Activated CD4-positive, alpha-beta T cell treated with anti-CD3 and anti-CD28 coated beads, Interleukin-2, amount 50 U/mL, for 4 hours (primary cell): Measurements from ENCODE around the gene UBTD1.
"Not testable (repeated sequence)": the region's sequence is repeated elsewhere in the genome, so short reads cannot be mapped to it uniquely, and the experiment has no call there.

Source experiments
- DNase-seq, 2 experiments: peaks; one replicate each; pipeline ENCODE4 v3.0.0-alpha.2; 2020

The UBTD1 gene

GRCh38 chr10:97517096-97517750 lies 18.5 kb downstream of the UBTD1 start:
- no peak for DNase-seq

- no peak for DNase-seq
These were observed 19.1 kb downstream of the UBTD1 start for GRCh38 chr10:97517778-97518300.

- DNase-seq, result no peak
These were observed 19.7 kb downstream of the UBTD1 start for GRCh38 chr10:97518301-97519043.

GRCh38 chr10:97519342-97519741 lies 20.6 kb downstream of the UBTD1 start:
- DNase-seq, result no peak

GRCh38 chr10:97520520-97520919 lies 21.8 kb downstream of the UBTD1 start:
- no peak for DNase-seq

- no peak for DNase-seq
These were observed 22.4 kb downstream of the UBTD1 start for GRCh38 chr10:97520978-97521761.

- DNase-seq, result no peak
These were observed 23.3 kb downstream of the UBTD1 start for GRCh38 chr10:97522071-97522470.

GRCh38 chr10:97522937-97523336 lies 24.2 kb downstream of the UBTD1 start:
- DNase-seq, result no peak

- DNase-seq, result no peak
These were observed 26.4 kb downstream of the UBTD1 start for GRCh38 chr10:97525086-97525485.

GRCh38 chr10:97525683-97526110 lies 27.0 kb downstream of the UBTD1 start:
- no peak for DNase-seq

- DNase-seq, result not testable (repeated sequence)
These were observed 30.2 kb downstream of the UBTD1 start for GRCh38 chr10:97528876-97529275.

GRCh38 chr10:97529685-97530465 lies 31.2 kb downstream of the UBTD1 start:
- no peak for DNase-seq

GRCh38 chr10:97531401-97531986 lies 32.8 kb downstream of the UBTD1 start:
- no peak for DNase-seq

GRCh38 chr10:97532935-97533671 lies 34.4 kb downstream of the UBTD1 start:
- no peak for DNase-seq

GRCh38 chr10:97533888-97534287 lies 35.2 kb downstream of the UBTD1 start:
- no peak for DNase-seq

- DNase-seq, result peak in 1 of 2 experiments; percentile 12
These were observed 36.1 kb downstream of the UBTD1 start for GRCh38 chr10:97534746-97535367.

GRCh38 chr10:97537186-97537869 lies 38.6 kb downstream of the UBTD1 start:
- no peak for DNase-seq

- DNase-seq, result no peak
These were observed 39.7 kb downstream of the UBTD1 start for GRCh38 chr10:97538411-97538810.

GRCh38 chr10:97538839-97539238 lies 40.1 kb downstream of the UBTD1 start:
- no peak for DNase-seq

GRCh38 chr10:97539523-97540200 lies 40.9 kb downstream of the UBTD1 start:
- no peak for DNase-seq
